ENCODE results near the gene CAMTA1.

The CAMTA1 gene

DNA sequence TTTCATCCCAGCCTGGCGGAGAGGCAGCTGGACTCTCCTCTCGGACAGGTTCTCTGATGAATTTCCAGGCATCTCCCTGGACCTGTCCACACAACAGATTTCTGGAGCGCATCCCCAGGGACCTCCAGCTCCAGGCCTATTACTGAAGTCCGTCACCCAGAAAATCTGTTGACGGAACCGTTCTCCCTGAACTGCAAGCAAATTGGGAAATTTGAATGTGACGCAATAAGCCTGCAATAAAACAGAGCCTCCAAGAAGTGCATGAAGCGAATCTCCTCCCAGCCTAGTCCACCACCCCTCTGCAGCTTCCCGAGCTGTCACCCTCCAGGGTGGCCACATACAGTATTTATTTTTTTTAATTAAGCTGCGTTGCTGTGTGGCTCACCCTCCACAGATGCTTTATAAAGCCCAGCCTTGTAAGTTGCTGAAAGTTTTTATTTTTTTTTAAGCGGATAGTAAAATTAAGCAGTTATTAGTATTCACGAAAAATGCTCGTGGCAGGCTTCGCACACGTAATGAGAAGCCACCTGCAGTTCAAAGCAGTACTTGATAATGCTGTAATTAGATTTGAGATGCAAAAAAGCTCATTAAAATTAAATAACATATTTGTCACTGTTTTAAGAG is 173.3 kb downstream of the CAMTA1 start:
- no peak for DNase-seq (ENCODE audit: low read depth)

DNA sequence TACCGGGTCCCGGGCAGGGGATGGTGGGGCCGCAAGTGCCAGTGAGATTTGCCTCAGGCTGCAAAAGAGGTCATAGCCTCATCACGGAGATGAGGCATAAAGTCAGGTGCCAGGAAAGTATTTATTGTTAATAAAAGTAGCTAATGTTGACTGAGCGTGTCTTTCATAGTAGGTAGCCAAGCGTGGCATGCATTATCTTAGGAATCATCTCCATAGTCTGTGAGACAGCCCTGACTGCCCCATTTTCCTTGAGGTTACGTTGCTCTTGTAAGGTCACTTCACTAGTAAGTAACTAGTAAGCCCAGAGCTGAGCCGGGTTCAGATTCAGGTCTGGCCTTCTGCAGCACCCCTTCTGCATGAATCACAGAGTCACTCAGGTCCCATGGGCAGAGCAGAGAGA is 174.2 kb downstream of the CAMTA1 start:
- DNase-seq (ENCODE audit: low read depth), result no peak

DNA sequence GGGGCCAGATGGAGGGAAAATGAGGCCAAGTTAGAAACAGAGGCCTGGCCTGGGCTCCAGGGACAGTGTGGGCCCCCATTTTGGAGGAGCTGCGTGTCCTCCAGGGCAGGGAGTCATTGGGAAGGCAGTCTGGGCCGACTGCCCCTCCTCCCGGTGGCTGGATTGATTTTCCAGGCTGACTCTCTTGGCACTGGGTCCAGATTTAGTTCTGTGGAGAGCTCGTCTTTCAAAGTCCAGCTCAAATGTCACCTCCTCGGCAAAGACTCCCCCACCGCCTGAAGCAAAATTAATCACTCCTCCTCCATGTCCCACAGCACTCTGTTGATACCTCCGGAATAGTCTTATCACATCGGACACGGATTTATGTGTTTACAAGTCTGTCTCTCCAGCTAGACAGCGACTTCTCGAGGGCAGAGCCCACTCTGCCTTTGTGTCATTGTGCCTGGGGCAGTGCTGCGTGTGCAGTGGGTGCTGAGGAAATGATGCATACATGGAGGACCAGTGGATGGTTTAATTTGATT is 175.1 kb downstream of the CAMTA1 start:
- DNase-seq (ENCODE audit: low read depth), result no peak

DNA sequence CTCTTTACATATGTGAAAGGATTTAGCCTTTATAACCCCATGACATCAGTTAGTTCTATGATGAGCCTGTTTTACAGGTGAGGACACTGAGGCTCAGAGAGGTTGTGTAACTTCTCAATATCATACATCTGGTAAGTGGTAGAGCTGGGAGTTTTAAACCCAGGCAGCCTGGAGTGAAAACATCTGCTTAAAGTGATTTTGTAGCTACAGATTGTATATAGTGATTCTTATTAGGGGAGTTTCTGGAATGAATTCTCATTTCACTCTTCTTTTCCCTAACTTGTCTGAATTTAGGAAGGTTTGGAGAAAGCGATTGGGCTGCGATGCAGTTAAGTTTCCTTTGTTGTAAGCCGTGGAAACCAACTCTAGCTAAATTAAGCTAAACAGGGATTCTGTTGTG is 175.6 kb downstream of the CAMTA1 start:
- DNase-seq (ENCODE audit: low read depth), result no peak

DNA sequence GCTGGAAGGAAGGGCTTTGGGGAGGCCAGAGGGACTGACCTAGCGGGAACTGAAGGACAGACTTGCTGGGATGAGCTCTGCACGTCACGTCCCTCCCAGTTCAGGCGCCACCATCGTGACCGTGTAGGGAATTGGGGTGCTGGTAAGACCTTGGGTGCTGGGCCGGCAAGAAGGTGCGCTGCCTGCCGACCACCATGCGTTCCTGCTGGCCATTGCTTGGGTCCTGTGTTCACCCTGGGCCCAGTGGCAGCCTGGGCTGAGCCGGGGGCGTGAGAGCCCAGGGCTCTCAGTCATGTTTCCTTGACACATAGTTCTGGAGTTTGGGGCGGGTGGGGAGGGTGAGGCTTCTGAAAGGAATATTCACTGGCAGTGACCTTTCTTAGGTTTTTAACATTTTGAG is 176.0 kb downstream of the CAMTA1 start:
- DNase-seq (ENCODE audit: low read depth), result no peak

DNA sequence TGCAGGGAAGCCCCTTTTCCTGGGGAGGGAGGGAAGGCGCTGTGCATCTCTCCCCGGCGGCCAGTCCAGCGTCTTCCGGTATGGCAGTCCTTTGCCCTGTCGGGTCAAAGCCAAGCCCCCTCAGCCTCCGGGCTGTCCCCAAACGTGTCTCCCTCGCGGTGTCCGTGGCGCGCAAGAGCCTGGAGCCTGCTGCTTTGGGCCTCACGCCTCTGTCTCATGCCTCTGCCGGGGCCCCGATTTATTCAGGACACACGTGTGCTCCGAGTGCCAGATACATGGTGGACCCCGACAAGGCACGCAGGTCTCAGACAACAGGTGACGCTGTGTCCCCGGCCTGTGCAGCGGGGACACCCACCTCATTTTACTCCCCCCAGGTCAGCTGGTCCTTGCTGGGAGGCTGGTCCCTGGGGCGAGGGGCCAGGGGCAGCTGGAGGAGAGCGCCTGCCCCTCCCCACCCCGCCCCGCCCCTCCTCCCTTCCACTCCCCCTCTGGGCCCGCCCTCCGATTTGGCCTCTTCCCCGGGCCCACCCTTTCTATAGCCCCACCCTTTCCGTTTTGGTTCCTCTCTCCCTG is 176.7 kb downstream of the CAMTA1 start:
- no peak for DNase-seq (ENCODE audit: low read depth)

DNA sequence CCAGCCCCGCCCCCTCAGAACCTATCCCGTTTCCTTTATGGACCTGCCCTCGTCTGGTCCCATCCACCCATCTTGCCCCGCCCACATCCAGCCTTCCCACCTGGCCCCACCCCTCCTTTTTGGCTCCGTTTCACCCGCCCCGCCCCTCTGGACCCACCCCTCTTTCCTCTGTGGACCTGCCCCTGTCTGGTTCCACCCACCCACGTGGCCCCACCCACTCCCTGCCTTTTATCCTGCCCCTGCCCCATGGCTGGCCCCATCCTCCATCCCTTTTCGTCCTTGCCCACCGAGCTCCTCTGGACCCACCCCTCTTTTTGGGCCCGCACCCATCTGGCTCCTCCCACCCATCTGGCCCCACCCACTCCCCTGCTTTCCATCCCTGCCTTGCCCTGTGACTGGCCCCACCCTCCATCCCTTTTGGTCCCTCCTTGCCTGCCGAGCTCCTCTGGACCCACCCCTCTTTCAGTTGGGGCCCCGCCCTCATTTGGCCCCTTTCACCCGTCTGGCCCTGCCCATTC is 177.3 kb downstream of the CAMTA1 start:
- peak; percentile 87 for DNase-seq (ENCODE audit: low read depth)

DNA sequence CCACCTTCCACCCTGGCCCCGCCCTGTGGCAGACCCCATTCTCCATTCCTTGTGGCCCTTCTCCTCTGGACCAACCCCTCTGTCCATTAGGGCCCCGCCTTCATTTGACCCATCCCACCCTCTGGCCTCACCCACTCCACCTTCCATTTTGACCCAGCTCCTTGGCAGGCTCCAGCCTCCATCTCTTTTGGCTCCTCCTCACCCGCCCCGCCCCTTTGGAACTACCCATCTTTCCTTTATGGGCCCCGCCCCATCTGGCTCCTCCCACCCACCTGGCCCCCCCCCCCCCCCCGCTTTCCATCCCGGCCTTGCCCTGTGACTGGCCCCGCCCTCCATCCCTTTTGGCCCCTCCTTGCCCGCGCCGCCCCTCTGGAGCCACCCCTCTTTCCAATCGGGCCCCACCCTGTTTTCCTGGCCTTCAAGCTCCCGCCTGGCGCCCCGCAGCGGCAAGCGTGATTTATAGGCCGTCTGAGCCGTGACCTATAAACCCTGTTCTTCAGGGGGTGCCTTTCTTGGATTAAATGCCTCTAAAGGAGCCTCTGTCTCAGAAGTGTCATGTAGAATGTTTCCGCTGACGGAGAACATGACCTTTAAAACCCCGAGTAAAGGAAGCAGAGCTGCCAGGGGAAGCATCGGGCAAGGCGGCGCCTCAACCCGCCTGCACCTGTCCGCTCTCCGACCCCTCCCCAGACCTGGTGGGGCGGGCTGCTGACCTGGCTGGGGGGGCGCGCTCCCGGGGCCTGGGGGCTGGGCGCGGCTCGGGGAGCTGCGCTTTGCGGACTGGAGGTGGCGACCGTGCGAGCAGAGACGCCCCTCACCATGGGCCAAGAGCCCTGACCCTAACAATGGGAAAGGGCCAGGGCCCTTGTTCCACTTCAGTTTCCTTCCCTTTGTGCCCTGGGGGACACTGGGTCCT is 178.0 kb downstream of the CAMTA1 start:
- DNase-seq (ENCODE audit: low read depth), result peak; percentile 80

DNA sequence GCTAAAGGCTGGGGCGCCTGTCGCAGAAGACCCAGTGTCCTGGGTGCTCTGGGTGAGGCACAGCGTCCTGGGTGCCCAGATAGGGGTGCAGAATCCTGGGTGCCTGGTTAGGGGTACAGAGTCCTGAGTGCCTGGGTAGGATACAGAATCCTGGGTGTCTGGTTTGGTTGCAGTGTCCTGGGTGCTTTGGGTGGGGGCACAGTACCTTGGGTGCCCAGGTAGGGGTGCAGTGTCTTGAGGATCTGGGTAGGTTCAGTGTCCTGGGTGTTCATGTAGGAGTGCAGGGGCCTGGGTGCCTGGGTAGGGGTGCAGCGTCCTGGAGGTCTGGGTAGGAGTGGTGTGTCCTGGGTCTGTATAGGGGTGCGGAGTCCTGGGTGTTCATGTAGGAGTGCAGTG is 178.7 kb downstream of the CAMTA1 start:
- no peak for DNase-seq (ENCODE audit: low read depth)

DNA sequence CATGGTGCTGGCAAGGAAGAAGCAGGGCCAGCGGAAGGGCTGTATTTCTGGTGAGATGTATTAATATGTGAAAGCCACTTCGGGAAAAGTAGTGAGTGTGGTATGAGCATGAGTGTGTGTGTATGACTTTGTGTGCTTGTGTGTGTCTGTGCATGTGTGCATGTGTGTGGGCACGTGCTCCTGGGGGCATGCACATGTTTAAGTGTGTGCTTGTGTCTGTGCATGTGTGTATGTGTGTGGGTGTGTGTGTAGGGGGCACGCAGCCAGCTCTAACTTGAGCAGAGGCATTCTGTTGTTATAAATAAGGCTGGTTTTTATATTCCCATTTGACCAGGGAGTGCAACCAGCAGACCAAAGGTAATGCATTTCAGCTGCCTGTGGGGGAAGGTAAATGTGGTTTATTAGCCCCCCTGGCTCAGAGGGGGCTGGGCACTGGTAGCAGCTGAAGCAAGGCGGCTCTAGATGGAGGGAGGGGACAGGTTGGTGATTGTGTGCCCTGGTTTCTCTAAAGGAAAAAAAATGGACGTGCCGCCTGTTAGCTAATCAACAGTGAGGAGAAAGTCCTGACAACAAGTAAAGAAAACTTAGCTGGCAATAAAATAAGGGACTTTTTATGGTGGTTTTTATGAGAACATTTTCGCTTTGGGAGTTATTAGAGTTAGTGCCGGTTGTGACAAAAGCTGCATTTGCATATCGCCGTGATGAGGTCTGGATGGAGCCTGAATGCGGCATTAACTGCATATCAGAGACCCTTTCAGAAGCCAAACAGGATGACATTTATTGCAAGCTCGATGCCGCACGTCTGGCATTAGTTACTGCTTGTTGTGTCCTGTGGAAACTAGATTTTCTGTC is 180.1 kb downstream of the CAMTA1 start:
- no peak for DNase-seq (ENCODE audit: low read depth)

DNA sequence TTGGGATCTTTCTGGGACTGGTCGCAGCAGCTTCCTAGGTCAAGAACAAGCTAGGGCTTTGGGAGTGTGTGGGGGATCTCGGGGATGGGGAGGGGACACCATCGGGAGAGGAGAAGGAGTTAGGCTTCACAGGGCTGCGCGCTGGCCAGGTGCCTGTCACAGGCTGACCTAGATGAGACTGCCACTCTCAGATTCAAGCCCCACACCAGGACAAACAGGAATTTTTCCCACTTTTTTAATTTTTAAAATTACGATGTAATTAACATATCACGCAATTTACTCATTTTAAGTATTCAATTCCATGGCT is 180.6 kb downstream of the CAMTA1 start:
- no peak for DNase-seq (ENCODE audit: low read depth)

DNA sequence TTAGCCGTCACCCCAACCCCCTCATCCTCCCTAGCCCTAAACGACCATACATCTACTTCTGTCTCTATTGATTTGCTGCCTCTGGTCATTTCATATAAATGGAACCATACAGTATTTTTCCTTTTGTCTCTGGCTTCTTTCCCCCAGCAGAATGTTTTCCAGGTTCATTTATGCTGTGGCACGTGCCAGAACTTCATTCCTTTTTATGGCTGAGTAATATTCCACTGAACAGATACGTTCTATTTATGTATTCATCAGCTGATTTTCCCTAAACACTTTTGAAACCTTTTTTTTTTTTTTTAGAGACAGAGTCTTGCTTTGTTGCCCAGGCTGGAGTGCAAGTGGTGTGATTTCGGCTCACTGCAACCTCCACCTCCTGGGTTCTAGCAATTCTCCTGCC is 181.1 kb downstream of the CAMTA1 start:
- no peak for DNase-seq (ENCODE audit: low read depth)

DNA sequence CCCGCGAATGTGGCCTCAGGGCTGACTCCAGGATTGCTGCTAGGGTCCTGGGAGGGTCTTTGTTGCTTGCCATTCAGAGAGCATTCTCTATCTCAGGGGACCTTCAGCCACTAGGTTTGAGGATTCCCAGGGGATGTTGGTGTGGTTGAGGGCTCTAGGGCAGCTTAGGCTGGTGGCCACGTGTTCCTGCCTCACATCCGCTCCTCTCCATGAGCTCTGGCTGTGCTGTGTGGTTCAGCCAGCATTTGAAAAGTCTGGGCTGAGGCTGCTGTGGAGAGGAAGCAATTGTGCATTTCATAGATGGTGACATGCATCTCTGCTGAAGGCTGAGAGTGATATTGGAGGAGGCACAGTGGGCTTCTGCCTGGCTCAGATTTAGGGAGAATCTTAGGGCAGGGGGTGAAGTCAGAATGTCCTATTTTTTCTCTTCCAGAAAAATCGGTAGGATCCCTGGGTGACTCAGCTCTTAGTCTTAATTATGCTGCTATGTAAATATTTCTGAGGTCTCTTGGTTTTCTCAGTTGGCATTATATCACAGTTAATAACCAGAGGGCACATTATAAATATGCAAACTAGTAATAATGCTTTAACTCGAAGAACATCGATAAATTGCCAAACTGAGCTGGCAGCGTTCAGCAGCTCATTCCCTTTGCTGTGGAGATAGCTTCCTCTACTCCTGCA is 182.3 kb downstream of the CAMTA1 start:
- DNase-seq (ENCODE audit: low read depth), result no peak

DNA sequence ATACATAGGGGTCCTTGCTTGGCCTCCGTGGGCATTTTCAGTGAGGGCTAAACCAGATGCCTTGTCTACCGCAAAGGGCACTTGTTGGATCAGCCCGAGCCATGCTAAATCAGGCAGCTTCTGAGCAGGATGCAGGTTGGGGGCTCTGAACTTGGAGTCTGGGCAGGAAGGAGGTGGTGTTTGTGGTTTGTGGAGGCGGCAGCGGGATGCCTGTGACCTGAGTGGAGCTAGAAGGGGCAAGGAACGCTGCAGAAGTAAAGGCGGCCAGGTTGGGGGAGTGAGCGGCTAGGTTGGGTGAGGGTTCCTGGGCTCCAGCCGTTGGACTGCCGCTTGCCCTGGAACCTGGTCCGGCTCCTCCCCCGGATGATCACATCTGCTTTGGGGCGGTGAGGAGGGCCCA is 183.9 kb downstream of the CAMTA1 start:
- DNase-seq (ENCODE audit: low read depth), result peak; percentile 31

DNA sequence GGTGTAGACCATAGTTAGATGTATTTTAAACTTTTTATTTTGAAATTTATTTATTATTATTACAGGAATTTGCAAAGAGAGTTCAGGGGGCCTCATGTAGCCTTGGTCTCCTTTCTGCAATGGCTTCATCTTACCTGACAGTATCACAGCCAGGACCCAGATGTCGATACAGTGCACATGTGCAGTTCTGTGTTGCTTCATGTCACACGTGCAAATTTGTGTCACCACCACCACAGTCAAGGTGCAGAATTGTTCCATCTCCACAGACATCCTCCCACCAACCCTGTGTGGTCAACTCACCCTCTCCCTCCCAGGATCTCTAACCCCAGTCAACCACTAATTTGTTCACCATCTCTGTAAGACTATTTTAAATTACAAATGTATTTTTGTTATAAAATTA is 184.5 kb downstream of the CAMTA1 start:
- DNase-seq (ENCODE audit: low read depth), result no peak

DNA sequence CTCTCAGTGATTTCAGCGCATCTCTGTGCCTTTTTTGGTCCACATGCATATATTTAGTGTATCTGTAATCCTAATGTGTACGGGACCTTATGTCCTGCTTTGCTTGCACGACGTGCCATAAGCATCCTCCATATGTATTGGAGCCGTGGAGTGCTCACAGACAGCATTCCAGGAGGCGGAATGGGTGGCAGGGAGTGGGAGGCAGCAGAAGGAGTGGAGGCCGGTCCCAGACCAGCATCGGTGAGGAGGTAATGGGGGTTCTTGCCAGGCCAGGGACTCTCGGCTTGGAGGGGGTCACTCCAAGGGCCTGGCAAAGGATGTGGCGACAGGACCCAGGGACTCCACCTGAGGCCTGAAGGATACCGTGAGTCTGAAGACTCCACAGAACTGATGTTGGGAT is 185.0 kb downstream of the CAMTA1 start:
- DNase-seq (ENCODE audit: low read depth), result no peak

DNA sequence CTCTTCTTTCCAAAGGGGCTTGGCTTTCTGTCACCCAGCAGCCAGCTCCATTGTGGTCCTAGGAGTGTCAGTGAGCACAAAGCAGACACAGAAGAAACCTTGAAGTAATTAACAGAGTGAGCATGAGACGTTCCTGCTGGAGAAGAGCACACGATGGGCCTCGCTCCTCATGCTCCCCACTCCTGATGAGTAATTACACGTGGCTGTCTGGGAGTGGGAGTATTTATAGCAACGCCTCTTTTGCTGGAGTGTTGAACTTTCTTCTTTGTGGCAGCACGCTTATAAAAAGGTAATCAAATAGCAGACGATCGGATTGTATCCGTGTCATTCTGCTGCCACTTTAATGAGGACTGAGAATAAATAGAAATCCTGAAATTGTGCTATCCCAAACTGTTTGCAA is 185.8 kb downstream of the CAMTA1 start:
- no peak for DNase-seq (ENCODE audit: low read depth)

DNA sequence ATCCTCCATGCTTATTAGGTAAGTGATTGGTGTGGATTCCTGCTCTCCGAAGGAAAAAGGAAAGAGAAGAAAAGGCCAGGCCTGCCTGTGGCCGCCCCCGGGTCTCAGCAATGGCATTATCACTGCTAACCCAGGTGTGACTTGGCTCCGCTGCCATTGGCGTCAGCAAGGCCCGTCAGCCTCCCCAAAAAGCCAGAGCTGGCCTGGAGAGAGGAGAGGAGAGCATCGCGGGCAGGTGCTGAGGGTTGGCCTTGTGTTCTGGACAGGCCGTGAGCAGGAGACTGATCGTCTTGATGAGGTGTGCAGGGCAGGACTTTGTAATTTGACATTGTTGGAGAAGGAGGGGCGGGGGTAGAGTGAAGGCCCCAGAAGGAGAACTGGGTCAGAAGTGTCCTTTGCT is 186.4 kb downstream of the CAMTA1 start:
- no peak for DNase-seq (ENCODE audit: low read depth)

DNA sequence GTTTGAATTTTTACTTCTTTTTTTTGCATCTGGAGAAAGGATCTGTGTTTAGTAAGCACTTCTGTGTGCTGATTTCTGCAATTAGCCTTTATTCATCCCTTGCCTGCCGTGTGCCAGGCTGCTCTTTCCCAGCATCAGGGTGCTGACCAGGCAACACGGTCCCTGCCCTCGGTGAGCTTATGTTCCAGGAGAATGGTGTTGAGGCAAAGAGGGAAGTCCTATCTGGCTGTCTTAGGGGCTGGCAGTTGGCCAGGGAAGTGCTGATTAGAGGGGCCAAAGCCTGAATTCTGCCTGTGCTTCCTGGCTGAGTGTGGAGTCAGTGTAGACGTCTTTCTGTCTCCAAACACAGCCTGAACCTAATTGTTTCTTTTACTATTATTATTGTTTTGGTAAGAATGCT is 187.1 kb downstream of the CAMTA1 start:
- peak; percentile 31 for DNase-seq (ENCODE audit: low read depth)

DNA sequence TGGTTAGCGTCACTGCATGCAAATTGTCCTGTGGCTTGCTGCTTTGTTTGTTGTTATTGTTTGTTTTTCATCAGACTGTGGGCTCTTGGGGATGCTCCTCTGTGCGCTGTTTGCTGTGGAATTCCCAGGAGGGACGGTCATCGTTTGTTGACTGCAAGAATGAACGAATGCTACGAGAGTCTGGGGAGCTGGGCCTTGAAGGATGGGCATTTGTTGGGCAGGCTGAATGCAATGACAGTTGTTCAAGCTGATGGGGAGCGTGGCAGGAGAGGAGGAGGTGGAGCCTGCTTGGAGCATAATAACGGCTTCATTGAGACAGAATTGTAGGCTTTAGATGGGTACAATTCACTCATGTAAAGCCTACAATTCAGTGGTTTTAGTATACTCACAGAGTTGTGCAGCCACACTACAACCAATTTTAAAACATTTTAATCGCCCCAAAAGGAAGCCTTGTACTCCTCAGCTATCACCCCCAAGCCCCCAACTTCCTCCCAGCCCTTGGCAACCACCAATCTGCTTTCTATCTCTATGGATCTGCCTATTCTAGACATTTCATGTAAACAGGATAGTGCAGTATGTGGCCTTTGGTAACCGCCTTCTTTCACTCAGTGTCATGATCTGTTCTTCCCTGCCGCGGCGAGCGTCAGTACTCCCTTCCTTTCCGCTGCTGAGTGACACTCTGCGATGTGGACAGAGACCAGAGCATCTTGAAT is 190.2 kb downstream of the CAMTA1 start:
- DNase-seq (ENCODE audit: low read depth), result no peak

DNA sequence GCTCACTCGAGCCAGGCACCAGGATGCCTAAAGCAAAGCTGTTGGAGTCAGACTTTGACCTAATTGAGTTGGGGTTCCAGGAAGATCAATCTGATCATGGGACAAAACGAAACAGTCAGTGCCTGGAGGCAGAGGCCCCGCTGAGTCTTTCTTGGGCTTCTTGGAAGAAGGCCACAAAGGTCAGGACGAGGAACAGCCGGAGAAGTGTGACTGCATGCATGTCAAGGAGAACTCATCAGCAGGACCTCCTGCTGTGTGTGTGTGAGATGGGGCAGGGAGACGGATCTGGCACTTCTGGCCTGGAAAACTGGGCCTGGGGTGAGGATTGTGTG is 190.8 kb downstream of the CAMTA1 start:
- no peak for DNase-seq (ENCODE audit: low read depth)
